Measurements from ENCODE around the gene PRKG2.

DNA sequence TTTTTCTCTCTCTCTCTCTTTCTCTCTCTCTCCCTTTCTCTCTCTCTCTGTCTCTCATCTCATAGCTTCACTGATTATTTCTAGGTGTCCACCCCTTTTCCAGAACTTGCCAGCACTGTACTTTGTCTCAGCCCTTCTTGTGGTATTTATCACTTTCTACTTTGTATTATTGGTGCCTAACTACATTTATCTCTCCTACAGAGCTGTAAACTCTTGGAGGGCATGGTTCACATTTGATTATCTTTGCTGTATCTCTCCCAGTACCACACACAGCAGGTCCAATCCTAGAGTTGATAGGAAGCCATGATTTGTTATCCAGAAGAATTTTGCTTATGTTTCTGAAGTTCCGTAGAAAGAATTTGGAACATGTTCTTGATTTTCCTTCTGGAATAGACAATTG, 5.2 kb upstream of the PRKG2 start:
- no peak for TF ChIP-seq POLR2A (IDR thresholded peaks at IDR 0.05)
- TF ChIP-seq, protein P1, sequence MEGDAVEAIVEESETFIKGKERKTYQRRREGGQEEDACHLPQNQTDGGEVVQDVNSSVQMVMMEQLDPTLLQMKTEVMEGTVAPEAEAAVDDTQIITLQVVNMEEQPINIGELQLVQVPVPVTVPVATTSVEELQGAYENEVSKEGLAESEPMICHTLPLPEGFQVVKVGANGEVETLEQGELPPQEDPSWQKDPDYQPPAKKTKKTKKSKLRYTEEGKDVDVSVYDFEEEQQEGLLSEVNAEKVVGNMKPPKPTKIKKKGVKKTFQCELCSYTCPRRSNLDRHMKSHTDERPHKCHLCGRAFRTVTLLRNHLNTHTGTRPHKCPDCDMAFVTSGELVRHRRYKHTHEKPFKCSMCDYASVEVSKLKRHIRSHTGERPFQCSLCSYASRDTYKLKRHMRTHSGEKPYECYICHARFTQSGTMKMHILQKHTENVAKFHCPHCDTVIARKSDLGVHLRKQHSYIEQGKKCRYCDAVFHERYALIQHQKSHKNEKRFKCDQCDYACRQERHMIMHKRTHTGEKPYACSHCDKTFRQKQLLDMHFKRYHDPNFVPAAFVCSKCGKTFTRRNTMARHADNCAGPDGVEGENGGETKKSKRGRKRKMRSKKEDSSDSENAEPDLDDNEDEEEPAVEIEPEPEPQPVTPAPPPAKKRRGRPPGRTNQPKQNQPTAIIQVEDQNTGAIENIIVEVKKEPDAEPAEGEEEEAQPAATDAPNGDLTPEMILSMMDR (IDR thresholded peaks at IDR 0.05), result no peak
- TF ChIP-seq POLR2AphosphoS5 (IDR thresholded peaks at IDR 0.05), result no peak
- no peak for TF ChIP-seq EP300 (IDR thresholded peaks at IDR 0.05)
